Neuron (in vitro differentiated cells): ENCODE results near the gene FHIT.
"Not testable (repeated sequence)": the region's sequence is repeated elsewhere in the genome, so short reads cannot be mapped to it uniquely, and the experiment has no call there.

Experiments
- H2AFZ ChIP-seq: one replicate; pipeline ENCODE4 v1.6.1; 2013; ENCODE audit warnings: low read depth, mild to moderate bottlenecking, inconsistent platforms, low read length, moderate library complexity
- H3K27me3 ChIP-seq: one replicate; pipeline ENCODE4 v1.6.1; 2013; ENCODE audit warnings: low read length; ENCODE audit not compliant: insufficient read depth
- H3K36me3 ChIP-seq: one replicate; pipeline ENCODE4 v1.6.1; 2013; ENCODE audit warnings: low read length; ENCODE audit not compliant: insufficient read depth
- H3K4me1 ChIP-seq: one replicate; pipeline ENCODE4 v1.6.1; 2013; ENCODE audit warnings: low read length; ENCODE audit not compliant: insufficient read depth
- H3K4me3 ChIP-seq: 2 replicates; pipeline ENCODE4 v1.5.1; 2013; ENCODE audit warnings: mild to moderate bottlenecking, low read length, moderate library complexity
- H3K9me3 ChIP-seq: one replicate; pipeline ENCODE4 v1.6.1; 2013; ENCODE audit warnings: low read length

The FHIT gene

GRCh38 chr3:61221759-61222362 is 29.4 kb downstream of the FHIT start:
- Histone ChIP-seq H3K36me3 (no peaks in the 10 kb centered on the region), H3K4me1 (peaks cover 14% of the 10 kb centered on the region), H3K27me3 (no peaks in the 10 kb centered on the region), H2AFZ (no peak overlapping the region), H3K9me3 (peaks cover 3% of the 10 kb centered on the region), H3K4me3 (no peak overlapping the region)

- Histone ChIP-seq H3K27me3 (no peaks in the 10 kb centered on the region), H2AFZ (no peak overlapping the region), H3K36me3 (no peaks in the 10 kb centered on the region), H3K9me3 (peaks cover 3% of the 10 kb centered on the region), H3K4me1 (peaks cover 14% of the 10 kb centered on the region), H3K4me3 (no peak overlapping the region)
Observed at GRCh38 chr3:61218504-61218903, 32.7 kb downstream of the FHIT start.

- not testable (repeated sequence) for H3K4me3 ChIP-seq, H2AFZ ChIP-seq, H3K9me3 ChIP-seq, H3K36me3 ChIP-seq, H3K4me1 ChIP-seq, H3K27me3 ChIP-seq
Observed at GRCh38 chr3:61216171-61216570, 35.1 kb downstream of the FHIT start.

GRCh38 chr3:61202086-61202485 is 49.2 kb downstream of the FHIT start:
- Histone ChIP-seq H3K4me1 (no peaks in the 10 kb centered on the region), H3K36me3 (no peaks in the 10 kb centered on the region), H3K9me3 (no peaks in the 10 kb centered on the region), H3K4me3 (no peak overlapping the region), H2AFZ (no peak overlapping the region), H3K27me3 (no peaks in the 10 kb centered on the region)

DNA sequence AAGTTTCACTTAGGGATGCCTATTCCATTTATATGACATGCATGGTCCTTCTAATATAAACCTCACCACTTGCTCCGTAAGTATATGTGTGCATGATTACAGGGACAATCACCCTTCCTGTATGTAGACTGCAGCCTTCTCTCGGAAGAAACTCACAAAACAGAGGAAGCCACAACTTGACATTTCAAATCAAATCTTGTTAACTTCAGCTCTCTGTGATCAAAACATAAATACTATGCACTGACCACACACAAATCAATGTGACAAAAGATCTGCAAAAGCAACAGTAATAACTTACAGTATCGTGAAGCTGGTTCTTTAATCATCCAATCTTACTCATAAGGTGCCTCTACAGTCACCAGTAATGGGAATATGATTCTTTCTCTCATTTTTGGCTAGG is 50.2 kb downstream of the FHIT start:
- H2AFZ ChIP-seq, result no peak overlapping the region
- no peaks in the 10 kb centered on the region for H3K27me3 ChIP-seq
- H3K36me3 ChIP-seq, result no peaks in the 10 kb centered on the region
- no peaks in the 10 kb centered on the region for H3K9me3 ChIP-seq
- H3K4me3 ChIP-seq, result no peak overlapping the region
- H3K4me1 ChIP-seq, result no peaks in the 10 kb centered on the region

DNA sequence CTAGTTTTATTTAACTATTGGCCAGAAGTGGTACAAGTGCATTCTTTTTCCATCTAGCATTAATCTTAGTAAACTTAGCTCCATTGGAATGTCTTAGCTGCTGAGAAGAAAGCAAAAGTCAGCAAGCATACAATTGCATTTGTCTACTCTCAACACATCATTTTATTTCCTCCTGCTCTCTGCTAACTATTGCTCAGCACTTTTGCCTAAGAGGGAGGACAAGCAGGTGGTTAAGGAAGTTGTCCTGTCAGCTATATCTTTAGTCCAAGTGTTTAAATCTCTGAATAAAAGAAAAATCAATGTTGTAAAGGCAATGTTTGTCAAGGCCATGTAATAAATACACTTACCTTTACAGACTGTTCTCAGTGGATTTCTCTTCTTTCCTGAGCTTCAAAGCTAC is 51.0 kb downstream of the FHIT start:
- Histone ChIP-seq H3K27me3 (no peaks in the 10 kb centered on the region), H3K4me1 (peaks cover under 1% of the 10 kb centered on the region), H3K9me3 (no peaks in the 10 kb centered on the region), H3K36me3 (no peaks in the 10 kb centered on the region), H3K4me3 (no peak overlapping the region), H2AFZ (no peak overlapping the region)

GRCh38 chr3:61199843-61200242 is 51.4 kb downstream of the FHIT start:
- no peaks in the 10 kb centered on the region for H3K27me3 ChIP-seq
- H3K4me1 ChIP-seq, result peaks cover 4% of the 10 kb centered on the region
- H2AFZ ChIP-seq, result no peak overlapping the region
- H3K9me3 ChIP-seq, result no peaks in the 10 kb centered on the region
- no peaks in the 10 kb centered on the region for H3K36me3 ChIP-seq
- no peak overlapping the region for H3K4me3 ChIP-seq

GRCh38 chr3:61194892-61195538 is 56.2 kb downstream of the FHIT start:
- H3K27me3 ChIP-seq, result no peaks in the 10 kb centered on the region
- peaks cover 10% of the 10 kb centered on the region for H3K4me1 ChIP-seq
- no peaks in the 10 kb centered on the region for H3K36me3 ChIP-seq
- no peak overlapping the region for H2AFZ ChIP-seq
- no peaks in the 10 kb centered on the region for H3K9me3 ChIP-seq
- no peak overlapping the region for H3K4me3 ChIP-seq

- Histone ChIP-seq H3K27me3 (no peaks in the 10 kb centered on the region), H3K9me3 (no peaks in the 10 kb centered on the region), H2AFZ (no peak overlapping the region), H3K36me3 (no peaks in the 10 kb centered on the region), H3K4me3 (no peak overlapping the region), H3K4me1 (peaks cover 10% of the 10 kb centered on the region)
Observed at GRCh38 chr3:61192222-61192621, 59.0 kb downstream of the FHIT start.

DNA sequence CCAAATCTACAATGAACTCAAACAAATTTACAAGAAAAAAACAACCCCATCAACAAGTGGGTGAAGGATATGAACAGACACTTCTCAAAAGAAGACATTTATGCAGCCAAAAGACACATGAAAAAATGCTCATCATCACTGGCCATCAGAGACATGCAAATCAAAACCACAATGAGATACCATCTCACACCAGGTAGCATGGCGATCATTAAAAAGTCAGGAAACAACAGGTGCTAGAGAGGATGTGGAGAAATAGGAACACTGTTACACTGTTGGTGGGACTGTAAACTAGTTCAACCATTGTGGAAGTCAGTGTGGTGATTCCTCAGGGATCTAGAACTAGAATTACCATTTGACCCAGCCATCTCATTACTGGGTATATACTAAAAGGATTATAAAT is 61.0 kb downstream of the FHIT start:
- H2AFZ ChIP-seq, H3K36me3 ChIP-seq, H3K4me3 ChIP-seq, H3K27me3 ChIP-seq, H3K9me3 ChIP-seq, H3K4me1 ChIP-seq: not testable (repeated sequence)

DNA sequence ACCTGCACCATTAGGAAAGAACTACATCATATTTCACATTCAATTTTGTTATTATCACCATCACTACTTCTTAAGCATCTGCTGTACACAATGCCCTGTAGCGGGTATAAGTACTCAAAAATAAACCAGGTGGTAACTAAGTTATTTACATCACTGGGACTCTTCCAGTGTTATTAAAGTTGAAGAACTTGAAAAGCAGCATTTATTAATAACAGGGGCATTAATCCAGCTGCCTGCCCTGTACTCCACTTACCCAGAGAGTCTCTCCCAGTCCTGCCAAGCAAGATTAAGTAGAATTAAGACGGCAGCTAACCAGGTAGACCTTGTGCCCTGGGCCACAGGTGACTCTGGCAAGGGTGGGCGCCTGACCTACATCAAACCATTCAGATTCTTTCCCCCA is 65.2 kb downstream of the FHIT start:
- Histone ChIP-seq H2AFZ (no peak overlapping the region), H3K4me1 (no peaks in the 10 kb centered on the region), H3K4me3 (no peak overlapping the region), H3K36me3 (no peaks in the 10 kb centered on the region), H3K9me3 (no peaks in the 10 kb centered on the region), H3K27me3 (no peaks in the 10 kb centered on the region)

DNA sequence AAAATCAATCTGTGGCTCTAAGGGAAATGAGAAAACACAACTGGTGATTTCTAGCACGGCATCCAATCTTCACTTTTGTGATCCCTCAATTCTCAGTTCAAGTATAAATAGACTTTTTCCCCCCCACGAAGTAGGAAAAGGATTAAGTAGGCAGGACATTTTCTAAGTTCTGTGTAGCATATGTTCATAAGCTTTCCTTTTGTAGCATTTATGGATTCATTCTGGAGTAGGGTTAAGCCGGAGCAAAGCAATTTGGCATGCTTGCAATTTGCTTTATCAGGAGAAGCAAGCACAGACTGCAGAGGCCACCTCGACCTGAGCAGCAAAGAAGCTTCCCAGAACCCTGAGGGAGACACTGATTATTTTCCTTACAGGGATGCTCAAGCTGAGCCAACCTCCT is 66.3 kb downstream of the FHIT start:
- Histone ChIP-seq H3K27me3 (no peaks in the 10 kb centered on the region), H3K36me3 (no peaks in the 10 kb centered on the region), H3K4me1 (no peaks in the 10 kb centered on the region), H2AFZ (no peak overlapping the region), H3K9me3 (no peaks in the 10 kb centered on the region), H3K4me3 (no peak overlapping the region)

DNA sequence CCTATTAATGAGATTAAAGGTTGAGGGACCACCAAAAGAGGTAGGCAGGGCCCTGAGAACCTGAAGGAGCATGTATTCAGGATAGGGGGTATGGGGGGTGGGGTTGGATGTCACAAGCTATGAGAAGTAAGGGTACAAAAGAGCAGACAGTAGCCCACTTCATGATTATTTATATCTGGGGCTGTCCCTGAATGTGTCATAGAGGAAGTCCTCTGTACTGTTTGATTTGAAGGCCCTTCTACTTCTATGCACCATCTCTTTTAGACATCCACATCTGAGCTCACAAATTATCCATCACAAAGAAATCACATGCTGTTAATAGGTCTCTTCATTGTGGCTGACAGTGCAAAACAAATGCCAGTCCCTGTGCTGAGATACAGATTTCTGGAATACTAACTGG is 68.6 kb downstream of the FHIT start:
- Histone ChIP-seq H3K27me3 (no peaks in the 10 kb centered on the region), H3K36me3 (no peaks in the 10 kb centered on the region), H3K9me3 (no peaks in the 10 kb centered on the region), H2AFZ (no peak overlapping the region), H3K4me1 (no peaks in the 10 kb centered on the region), H3K4me3 (no peak overlapping the region)

- H3K9me3 ChIP-seq, result no peaks in the 10 kb centered on the region
- no peak overlapping the region for H2AFZ ChIP-seq
- no peaks in the 10 kb centered on the region for H3K27me3 ChIP-seq
- H3K36me3 ChIP-seq, result no peaks in the 10 kb centered on the region
- no peaks in the 10 kb centered on the region for H3K4me1 ChIP-seq
- H3K4me3 ChIP-seq, result no peak overlapping the region
Observed at GRCh38 chr3:61181874-61182273, 69.4 kb downstream of the FHIT start.
